T follicular helper cell (primary cell): ENCODE results near the gene IL1RAPL2.
"Not testable (repeated sequence)": the region's sequence is repeated elsewhere in the genome, so short reads cannot be mapped to it uniquely, and the experiment has no call there.

ENCODE experiments used
- DNase-seq: peaks from one replicate; pipeline ENCODE4 v3.0.0-alpha.2; 2020; ENCODE audit warnings: low read depth

Gene IL1RAPL2

DNA sequence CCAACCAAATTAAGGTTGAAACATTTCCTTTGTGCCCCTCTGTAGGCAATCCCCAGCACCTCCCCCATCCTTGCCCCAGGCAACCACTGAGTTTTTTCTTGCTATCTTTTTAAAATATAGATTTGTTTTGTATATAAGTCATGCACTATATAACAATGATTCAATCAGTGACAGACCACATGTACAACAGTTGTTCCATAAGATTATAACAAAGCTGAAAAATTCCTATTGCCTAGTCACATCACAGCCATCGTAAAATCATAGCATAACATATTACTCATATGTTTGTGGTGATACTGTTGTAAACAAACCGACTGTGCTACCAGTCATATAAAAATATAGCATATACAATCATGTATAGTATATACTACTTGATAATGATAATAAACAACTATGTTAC lies 1044.4 kb downstream of the IL1RAPL2 start:
- DNase-seq, result no peak

DNA sequence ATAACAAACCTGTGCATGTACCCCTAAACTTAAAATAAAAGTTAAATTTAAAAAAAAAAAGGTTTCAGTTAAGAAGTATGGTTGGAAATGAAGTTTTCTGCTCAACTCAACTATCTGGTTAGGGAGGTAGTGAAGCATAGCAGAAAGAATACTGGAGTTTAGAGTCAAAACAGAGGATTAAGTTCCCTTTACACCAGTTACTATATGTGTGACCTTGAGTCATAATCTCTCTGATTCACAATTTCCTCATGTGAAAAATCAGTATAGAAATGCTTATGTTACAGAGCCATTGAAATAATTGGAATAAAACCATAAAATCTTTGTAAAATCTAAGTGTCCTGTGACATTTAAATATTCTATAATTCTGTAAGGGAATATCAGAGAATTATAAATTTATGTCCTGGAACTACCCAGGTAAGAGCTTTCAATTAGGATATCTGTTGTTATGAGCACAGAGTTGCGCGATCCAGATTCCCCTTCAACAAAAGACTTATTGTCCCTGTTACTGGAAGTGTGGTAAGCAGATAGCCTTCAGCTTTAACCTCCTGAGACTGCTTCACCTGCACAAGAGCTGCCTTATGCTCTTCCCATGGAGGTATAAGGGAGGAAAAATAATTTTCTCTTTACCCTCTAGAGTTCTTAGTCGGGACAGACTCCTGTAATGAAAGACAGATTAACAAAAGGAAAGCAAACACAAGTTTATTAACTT lies 1052.5 kb downstream of the IL1RAPL2 start:
- no peak for DNase-seq

DNA sequence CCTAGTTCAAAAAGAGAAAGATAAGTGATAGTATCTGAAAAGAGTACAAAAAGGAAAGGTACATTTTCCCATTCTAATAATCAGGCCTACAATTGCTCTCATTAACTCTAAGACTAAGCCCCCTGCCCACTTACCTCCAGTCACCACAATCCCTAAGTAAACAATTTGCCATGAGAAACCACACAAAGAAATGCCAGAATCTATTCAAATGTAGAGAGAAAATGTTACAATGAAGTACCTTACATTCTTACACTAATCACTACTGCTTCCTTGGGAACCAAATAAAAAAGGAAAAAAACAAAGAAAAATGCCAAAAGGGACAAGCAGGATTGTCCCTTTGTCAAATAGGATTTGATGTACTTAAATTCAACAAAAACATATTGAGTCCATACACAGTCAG lies 1068.2 kb downstream of the IL1RAPL2 start:
- DNase-seq, result no peak

GRCh38 chrX:105635794-105636193 lies 1069.8 kb downstream of the IL1RAPL2 start:
- DNase-seq, result no peak

DNA sequence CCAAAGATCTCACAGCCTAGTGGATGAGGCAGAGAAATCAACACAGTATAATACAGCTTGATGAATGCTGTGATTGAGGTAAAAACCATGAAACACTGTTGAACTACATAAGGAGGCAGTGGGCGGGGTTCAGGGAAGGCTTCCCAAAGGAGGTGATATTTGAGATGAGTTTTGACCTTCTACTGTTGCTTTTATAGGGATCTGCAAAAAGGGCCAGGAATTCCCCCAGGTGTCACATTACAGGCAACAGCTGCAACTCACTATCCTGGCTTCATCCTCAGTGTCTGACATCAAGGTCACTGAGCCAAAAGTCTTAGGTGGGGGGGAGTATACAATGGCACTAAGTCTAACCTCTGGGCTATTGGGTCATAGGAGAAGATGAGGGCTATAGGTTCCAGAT lies 1070.7 kb downstream of the IL1RAPL2 start:
- no peak for DNase-seq

- DNase-seq, result no peak
Measured at GRCh38 chrX:105645667-105646357, 1079.8 kb downstream of the IL1RAPL2 start.

DNA sequence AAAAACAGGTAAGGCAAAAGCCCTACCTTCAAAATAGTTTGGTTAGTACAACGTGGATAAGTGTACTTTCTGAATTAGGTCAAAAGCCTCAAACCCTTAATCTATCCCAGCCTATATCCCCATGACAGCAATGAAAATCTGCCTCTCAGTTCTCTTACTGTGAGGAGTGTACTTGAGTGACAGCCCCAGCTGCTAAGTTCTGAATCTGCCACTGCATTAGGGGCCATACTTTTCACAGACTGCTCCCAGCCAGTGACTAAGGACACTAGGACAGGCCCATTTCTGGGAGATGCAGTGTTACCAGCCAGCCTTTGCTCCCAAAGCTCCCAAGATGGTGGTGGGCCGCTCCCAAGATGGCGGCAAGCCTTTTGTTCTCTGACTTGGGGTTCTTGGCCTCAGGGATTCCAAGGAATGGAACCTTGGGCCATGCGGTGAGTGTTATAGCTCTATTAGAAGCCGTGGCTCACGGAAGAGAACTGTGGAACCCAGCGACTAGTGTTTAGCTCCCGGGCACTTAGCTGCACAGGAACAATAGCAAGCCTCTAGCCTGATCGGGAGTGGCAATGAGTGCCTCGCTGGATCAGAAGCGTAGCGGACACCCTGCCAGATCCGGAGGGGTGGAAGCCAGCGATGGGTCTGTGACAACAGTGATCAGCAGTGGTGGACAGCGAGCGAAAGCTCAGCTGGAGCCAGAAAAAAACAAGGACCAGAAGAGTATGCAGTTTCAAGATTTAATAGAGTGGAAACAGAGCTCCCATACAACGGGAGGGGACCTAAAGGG lies 1080.8 kb downstream of the IL1RAPL2 start:
- DNase-seq, result no peak

DNA sequence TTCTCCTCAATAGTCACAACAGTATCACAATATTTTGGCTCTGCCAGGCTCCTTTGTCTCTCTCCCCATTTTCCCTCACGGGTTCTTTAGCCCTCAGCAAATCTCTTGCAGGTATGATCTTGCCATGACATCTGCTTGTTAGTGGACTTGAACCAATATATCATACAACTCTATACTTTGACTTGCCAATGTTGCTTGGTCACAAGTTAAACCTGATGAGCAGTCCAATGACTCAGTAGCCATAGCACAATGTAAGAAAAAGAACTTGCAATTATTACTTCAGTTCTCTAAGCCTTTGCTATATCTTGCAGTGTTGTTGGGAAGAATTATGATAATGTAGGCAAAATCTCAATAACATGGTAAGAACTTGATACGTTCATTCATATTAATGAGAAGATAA lies 1081.8 kb downstream of the IL1RAPL2 start:
- DNase-seq, result no peak

- DNase-seq, result no peak
Measured at GRCh38 chrX:105648732-105649131, 1082.7 kb downstream of the IL1RAPL2 start.

- no peak for DNase-seq
Measured at GRCh38 chrX:105650577-105650976, 1084.6 kb downstream of the IL1RAPL2 start.

DNA sequence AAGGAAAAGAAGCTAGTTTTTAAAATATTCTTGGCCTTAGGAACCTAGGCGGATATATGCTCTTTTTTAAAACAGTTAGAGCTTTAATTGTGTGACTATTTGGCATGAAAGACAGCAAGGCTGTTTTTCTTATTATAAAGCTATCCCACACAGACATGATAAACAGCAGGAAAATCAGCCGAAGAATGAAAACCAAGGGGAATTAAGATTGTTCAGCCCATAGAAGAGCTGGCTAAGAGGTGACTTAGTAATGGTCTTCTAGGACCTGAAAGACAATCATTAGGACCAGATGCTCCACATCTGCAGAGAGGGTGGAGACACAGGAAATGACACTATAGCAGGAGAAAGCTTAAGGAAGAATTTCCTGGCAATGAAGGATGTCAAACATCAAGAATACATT lies 1085.0 kb downstream of the IL1RAPL2 start:
- DNase-seq, result no peak

DNA sequence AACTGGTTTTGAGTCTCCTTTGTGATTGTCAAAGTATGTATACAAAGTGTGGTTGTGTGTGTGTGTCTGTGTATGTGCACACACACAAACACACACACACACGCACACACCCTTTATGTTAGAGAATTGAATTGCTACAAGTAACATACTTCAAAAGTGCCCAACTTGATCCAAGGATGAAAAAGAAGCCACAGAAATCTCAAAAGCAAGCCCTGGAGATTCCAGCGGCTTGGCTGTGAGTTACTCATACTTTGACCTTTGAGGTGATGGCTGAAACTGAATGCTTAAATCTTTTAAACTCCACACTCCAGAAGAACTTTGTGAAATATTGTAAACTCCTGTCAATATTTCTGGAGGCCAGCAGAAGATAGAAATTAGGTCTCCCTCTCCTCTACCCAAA lies 1087.9 kb downstream of the IL1RAPL2 start:
- no peak for DNase-seq

GRCh38 chrX:105658136-105658535 lies 1092.1 kb downstream of the IL1RAPL2 start:
- DNase-seq, result no peak

GRCh38 chrX:105662248-105662647 lies 1096.2 kb downstream of the IL1RAPL2 start:
- DNase-seq, result no peak

- no peak for DNase-seq
Measured at GRCh38 chrX:105664243-105664642, 1098.2 kb downstream of the IL1RAPL2 start.

GRCh38 chrX:105684288-105684687 lies 1118.3 kb downstream of the IL1RAPL2 start:
- DNase-seq, result not testable (repeated sequence)

GRCh38 chrX:105694839-105695238 lies 1128.8 kb downstream of the IL1RAPL2 start:
- DNase-seq, result no peak

- no peak for DNase-seq
Measured at GRCh38 chrX:105695451-105695850, 1129.5 kb downstream of the IL1RAPL2 start.

GRCh38 chrX:105696870-105697269 lies 1130.9 kb downstream of the IL1RAPL2 start:
- DNase-seq, result no peak

DNA sequence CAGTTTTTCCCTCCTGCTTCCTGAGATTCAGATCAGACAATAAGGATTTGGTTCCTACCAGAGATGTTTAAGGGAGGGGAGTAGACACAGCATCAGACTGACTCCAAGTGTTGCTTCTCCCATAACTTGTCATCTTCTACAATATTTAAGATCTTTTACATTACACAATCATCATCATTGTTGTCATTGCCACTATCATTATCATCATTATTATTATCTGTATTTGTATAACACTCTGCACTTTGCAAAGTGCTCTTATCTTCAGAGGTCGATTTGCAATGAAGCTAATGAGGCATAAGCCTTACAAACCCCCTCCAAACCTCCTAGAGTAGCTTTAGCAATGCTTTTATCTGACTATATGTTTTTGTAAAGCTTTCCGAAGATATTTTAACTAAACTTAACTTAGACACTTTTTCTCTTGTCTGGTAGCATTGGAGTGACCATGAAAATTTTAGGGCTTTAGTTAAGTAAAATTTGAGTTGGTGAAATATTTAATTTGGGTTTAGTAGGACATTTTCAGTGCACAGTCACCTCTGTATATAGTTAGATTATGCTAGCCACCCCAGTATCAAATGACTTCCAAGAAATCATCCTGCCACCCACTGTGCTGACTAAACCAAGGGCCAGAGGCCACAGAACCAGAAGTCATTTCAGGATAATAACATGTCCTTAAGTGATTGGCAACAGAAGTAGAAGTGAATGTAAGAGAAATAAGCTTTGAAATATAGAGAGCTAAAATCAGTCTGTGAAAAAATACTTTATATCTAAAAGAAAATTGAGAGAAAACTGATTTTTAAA lies 1132.2 kb downstream of the IL1RAPL2 start:
- no peak for DNase-seq

GRCh38 chrX:105700331-105700730 lies 1134.3 kb downstream of the IL1RAPL2 start:
- no peak for DNase-seq
